MCF 10A (cell line): Measurements from ENCODE around the gene PRRX2. TPM values are rescaled to one million over a fixed set of nuclear protein-coding genes. Genes with fewer than 3 reads are reported as not detected.

ENCODE experiments used
- BruUV-seq: library from RNA; stranded (reverse); fragments of 400-500 nt; replicated peaks from 2 replicates; lab custom pipeline; 2021; lab: Mats Ljungman, UMichigan
- CTCF ChIA-PET: fragments of 300-600 bp; sonication (Branson Sonifier 250); formaldehyde crosslinking; extraction: SDS; loops from one replicate; lab custom pipeline; 2021; ENCODE audit warnings: antibody characterized with exemption, inconsistent platforms; lab: Yijun Ruan, JAX
- POLR2A ChIA-PET: fragments of 300-600, 350-650 bp; sonication (Branson Sonifier 250); formaldehyde crosslinking; extraction: SDS; loops from one replicate; lab custom pipeline; 2020; ENCODE audit warnings: antibody characterized with exemption, inconsistent platforms; lab: Yijun Ruan, JAX
- DNase-seq: peaks from one replicate; pipeline ENCODE4 v3.0.0-alpha.2; 2018; ENCODE audit not compliant: unreplicated experiment
- H3K27ac Mint-ChIP-seq: one replicate; pipeline ENCODE4 v1.8.0; 2022; ENCODE audit warnings: mild to moderate bottlenecking, low read depth, mixed read lengths; ENCODE audit not compliant: unreplicated experiment
- H3K27me3 Mint-ChIP-seq: one replicate; pipeline ENCODE4 v1.8.0; 2022; ENCODE audit warnings: mixed read lengths; ENCODE audit not compliant: insufficient read depth, unreplicated experiment
- H3K36me3 Mint-ChIP-seq: one replicate; pipeline ENCODE4 v1.8.0; 2022; ENCODE audit warnings: mild to moderate bottlenecking, moderate library complexity, mixed read lengths; ENCODE audit not compliant: insufficient read depth, unreplicated experiment
- H3K4me1 Mint-ChIP-seq: one replicate; pipeline ENCODE4 v1.8.0; 2022; ENCODE audit warnings: mixed read lengths; ENCODE audit not compliant: insufficient read depth, unreplicated experiment
- H3K4me3 Mint-ChIP-seq: one replicate; pipeline ENCODE4 v1.8.0; 2022; ENCODE audit warnings: mild to moderate bottlenecking, moderate library complexity, mixed read lengths; ENCODE audit not compliant: unreplicated experiment
- H3K9me3 Mint-ChIP-seq: one replicate; pipeline ENCODE4 v1.8.0; 2022; ENCODE audit warnings: mixed read lengths; ENCODE audit not compliant: unreplicated experiment
- CTCF ChIP-seq: fragments of 200-600 bp; IDR thresholded peaks from one replicate; pipeline ENCODE4 v1.8.0; 2022; ENCODE audit warnings: antibody characterized with exemption, mild to moderate bottlenecking; ENCODE audit not compliant: unreplicated experiment
- intact Hi-C: fragments of 100-400 bp; cut with micrococcal nuclease; formaldehyde crosslinking; loops from 2 replicates; pipeline ENCODE4 v1.14.1; 2022
- total RNA-seq: library from RNA; stranded (reverse); gene quantifications from 2 replicates; pipeline ENCODE4 v1.2.3, GENCODE V29; 2022

The PRRX2 gene
- total RNA-seq, 1 experiment from 2014 or later, result not detected

DNA sequence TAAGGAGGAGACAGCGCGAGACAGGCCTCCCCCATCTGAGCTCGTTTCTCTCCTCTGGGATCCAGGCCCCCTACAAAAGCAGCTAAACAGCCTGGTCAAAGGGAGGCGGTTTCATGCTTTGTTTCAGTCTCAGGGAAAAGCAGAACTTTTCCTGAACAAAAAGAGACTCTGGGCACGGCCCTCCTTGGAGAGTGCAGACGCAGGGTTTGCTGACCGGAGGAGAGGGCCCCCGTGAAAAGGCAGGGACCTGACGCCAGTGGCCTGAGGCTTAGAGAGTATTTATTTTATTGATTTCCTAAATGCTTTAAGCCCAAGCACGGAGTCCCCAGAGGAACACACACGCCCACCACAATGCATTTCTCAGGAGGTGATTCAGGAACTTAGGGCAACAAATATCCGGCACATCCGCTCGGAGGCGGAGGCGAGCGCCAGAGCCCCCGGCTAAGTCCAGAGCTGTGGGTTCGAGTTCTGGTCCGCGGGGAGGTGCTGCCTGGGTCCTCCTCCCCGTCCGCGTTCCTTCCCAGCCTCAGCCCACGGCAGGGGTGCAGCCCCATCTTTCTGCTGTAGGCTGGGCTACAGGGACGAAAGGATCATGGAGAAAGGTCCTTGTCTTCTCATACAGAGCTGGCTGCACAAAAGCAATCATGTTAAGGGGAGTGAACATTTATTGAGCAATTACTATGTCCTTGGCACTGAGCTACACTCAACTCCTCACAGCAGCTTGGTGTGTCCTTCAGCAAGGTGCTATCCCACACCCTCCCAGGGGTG lies 47.4 kb downstream of the PRRX2 start:
- H3K9me3 Mint-ChIP-seq, result no peaks in the 10 kb centered on the region
- ChIA-PET CTCF (interaction anchor here (0.6 to 2.4 kb wide), 2 partner anchors 14 to 64 kb away, joined by 3 to 6 read pairs; no protein-coding TSS in a partner anchor), POLR2A (interaction anchor here (0.6 to 0.7 kb wide), 2 partner anchors 32 to 1000 kb away, joined by 3 read pairs; no protein-coding TSS in a partner anchor)
- H3K4me3 Mint-ChIP-seq, result no peak overlapping the region
- H3K36me3 Mint-ChIP-seq, result no peaks in the 10 kb centered on the region
- intact Hi-C loops, result no loop called here
- no peak for TF ChIP-seq CTCF
- DNase-seq, result no peak
- BruUV-seq, result no TSS peak
- peaks cover 17% of the 10 kb centered on the region for H3K27me3 Mint-ChIP-seq
- no peaks in the 10 kb centered on the region for H3K4me1 Mint-ChIP-seq
- no peak overlapping the region for H3K27ac Mint-ChIP-seq

- Mint-ChIP-seq H3K27me3 (peaks cover 17% of the 10 kb centered on the region), H3K4me1 (no peaks in the 10 kb centered on the region), H3K9me3 (no peaks in the 10 kb centered on the region), H3K36me3 (no peaks in the 10 kb centered on the region), H3K4me3 (no peak overlapping the region), H3K27ac (no peak overlapping the region)
- POLR2A ChIA-PET, result no interaction called here
- no peak for DNase-seq
- CTCF ChIA-PET, result interaction anchor here (0.6 to 2.4 kb wide), 2 partner anchors 13 to 64 kb away, joined by 3 to 6 read pairs; no protein-coding TSS in a partner anchor
- no TSS peak for BruUV-seq
- no peak for TF ChIP-seq CTCF
- intact Hi-C loops, result no loop called here
These were observed 47.9 kb downstream of the PRRX2 start for GRCh38 chr9:129713402-129713679.

DNA sequence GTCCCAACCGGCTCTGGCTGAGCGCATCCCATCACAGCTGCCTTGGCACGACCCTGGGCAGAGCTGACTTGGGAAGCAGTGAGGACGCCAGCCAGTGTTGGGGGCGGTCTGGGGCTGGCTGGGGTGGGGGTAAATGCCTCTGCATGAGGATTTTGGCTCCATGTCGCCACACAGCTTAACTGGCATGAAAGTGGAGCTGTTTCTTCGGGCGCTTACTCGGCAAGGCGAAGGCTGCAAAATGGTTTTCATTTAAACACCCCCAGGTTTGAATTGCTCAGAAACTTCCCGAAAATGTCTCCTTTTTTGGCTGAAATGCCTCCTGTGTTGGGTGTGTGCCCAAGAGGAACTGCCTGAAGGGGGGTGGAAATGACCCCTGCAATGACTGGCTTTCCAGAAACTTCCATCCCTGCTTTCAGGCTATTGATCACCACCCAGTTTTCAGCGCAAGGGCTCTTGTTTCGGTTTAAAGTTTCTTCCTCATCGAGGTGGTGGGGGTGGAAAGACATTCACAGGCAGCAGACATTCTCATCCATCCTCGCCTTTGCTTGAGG lies 49.1 kb downstream of the PRRX2 start:
- H3K36me3 Mint-ChIP-seq, result no peaks in the 10 kb centered on the region
- intact Hi-C loops, result no loop called here
- no peak overlapping the region for H3K4me3 Mint-ChIP-seq

More for the DNA sequence above, 49.1 kb downstream of the PRRX2 start:
- ChIA-PET POLR2A (interaction anchor here (1.0 kb wide), 1 partner anchor 71 kb away, joined by 3 read pairs; no protein-coding TSS in a partner anchor), CTCF (interaction anchor here (1.4 to 2.4 kb wide), 2 partner anchors 12 to 70 kb away, joined by 6 to 9 read pairs; no protein-coding TSS in a partner anchor)
- H3K9me3 Mint-ChIP-seq, result no peaks in the 10 kb centered on the region
- no peaks in the 10 kb centered on the region for H3K4me1 Mint-ChIP-seq
- peaks cover 17% of the 10 kb centered on the region for H3K27me3 Mint-ChIP-seq
- no TSS peak for BruUV-seq
- H3K27ac Mint-ChIP-seq, result no peak overlapping the region
- DNase-seq, result no peak
- no peak for TF ChIP-seq CTCF
